Left lung (tissue), 10 donors: ENCODE results near the gene ENOX1. TPM values are rescaled to one million over a fixed set of nuclear protein-coding genes. Genes with fewer than 3 reads are reported as not detected.

ENCODE experiments used
- ATAC-seq: fragments of 200-7000 bp; cut with Tn5 transposase; one replicate; pipeline ENCODE4 v1.9.1; 2020; ENCODE audit warnings: moderate library complexity
- DNase-seq, 4 donors: peaks; one replicate each; pipeline ENCODE4 v3.0.0-alpha.2; 2013 to 2020
- H3K27ac ChIP-seq, 2 donors: fragments of 200-600 bp; sonication (generic) in 1 of 2; one replicate each; pipeline versions ENCODE4 v1.5.0 to v1.8.0; 2020 to 2021
- H3K27me3 ChIP-seq, 2 donors: fragments of 200-600 bp; sonication (generic) in 1 of 2; one replicate each; pipeline versions ENCODE4 v1.5.0 to v1.8.0; 2020 to 2021
- H3K36me3 ChIP-seq, 2 donors: fragments of 200-600 bp; sonication (generic) in 1 of 2; one replicate each; pipeline versions ENCODE4 v1.5.0 to v1.8.0; 2020 to 2021
- H3K4me1 ChIP-seq, 2 donors: fragments of 200-600 bp; one replicate each; pipeline ENCODE4 v1.8.0; 2021
- H3K4me3 ChIP-seq, 2 donors: fragments of 200-600 bp; sonication (generic) in 1 of 2; one replicate each; pipeline versions ENCODE4 v1.5.0 to v1.8.0; 2020 to 2021; ENCODE audit warnings: mild to moderate bottlenecking in 1 of 2
- H3K9me3 ChIP-seq, 2 donors: fragments of 200-600 bp; sonication (generic) in 1 of 2; one replicate each; pipeline versions ENCODE4 v1.5.0 to v1.8.0; 2020 to 2021
- CTCF ChIP-seq, 2 donors: fragments of 200-600 bp; sonication (generic) in 1 of 2; IDR thresholded peaks; one replicate each; pipeline versions ENCODE4 v1.5.0 to v1.8.0; 2021; ENCODE audit warnings: antibody characterized with exemption in 2 of 2
- intact Hi-C, 2 donors: fragments of 100-400 bp; cut with DNase I; formaldehyde crosslinking; loops; one replicate each; pipeline versions ENCODE4 v1.11.2 to v1.14.2; 2022
- polyA plus RNA-seq, 6 donors: library from polyadenylated mRNA; unstranded; fragments of 120-200 nt; gene quantifications; one replicate each; pipeline ENCODE4 v1.2.1, GENCODE V29; 2013; ENCODE audit not compliant: insufficient read length in 6 of 6
- total RNA-seq, 2 donors: library from RNA; stranded (reverse); fragmentation: NEBNext Ultra II Directional; extraction: Animal tissue kit (Norgen Biotek cat#: 25700); gene quantifications; one replicate each; pipeline ENCODE4 v1.2.1, GENCODE V29; 2021
- donor health status: DM: no; HTN: yes; CAD: no.
- donor health status: DM: no; HTN: no; CAD: no.

The ENOX1 gene
- total and polyA plus RNA-seq, 8 donors = 1.5 to 9.0 (median 6.8) TPM

GRCh38 chr13:43343645-43344044 lies 443.1 kb downstream of the ENOX1 start:
- intact Hi-C loops = no loop called here
- H3K4me1 ChIP-seq = no peaks in the 10 kb centered on the region
- no peak for TF ChIP-seq CTCF (IDR thresholded peaks at IDR 0.05)
- no peak overlapping the region for H3K4me3 ChIP-seq
- H3K27ac ChIP-seq = no peak overlapping the region
- H3K36me3 ChIP-seq = no peaks in the 10 kb centered on the region
- no peaks in the 10 kb centered on the region for H3K9me3 ChIP-seq
- DNase-seq (no peak), ATAC-seq (no peak)
- no peaks in the 10 kb centered on the region for H3K27me3 ChIP-seq

GRCh38 chr13:43339805-43340550 lies 446.8 kb downstream of the ENOX1 start:
- Histone ChIP-seq H3K4me3 (no peak overlapping the region), H3K27me3 (no peaks in the 10 kb centered on the region), H3K27ac (no peak overlapping the region), H3K9me3 (no peaks in the 10 kb centered on the region), H3K4me1 (no peaks in the 10 kb centered on the region), H3K36me3 (no peaks in the 10 kb centered on the region)
- ATAC-seq (no peak), DNase-seq (no peak)
- intact Hi-C loops = no loop called here
- TF ChIP-seq CTCF (IDR thresholded peaks at IDR 0.05) = no peak

- no peak for DNase-seq
- intact Hi-C loops = no loop called here
- H3K27ac ChIP-seq = no peak overlapping the region
- no peak for TF ChIP-seq CTCF (IDR thresholded peaks at IDR 0.05)
- no peaks in the 10 kb centered on the region for H3K27me3 ChIP-seq
- H3K4me1 ChIP-seq = no peaks in the 10 kb centered on the region
- ATAC-seq = no peak
- H3K36me3 ChIP-seq = no peaks in the 10 kb centered on the region
- H3K4me3 ChIP-seq = no peak overlapping the region
- no peaks in the 10 kb centered on the region for H3K9me3 ChIP-seq
Measured at GRCh38 chr13:43339145-43339804, 447.5 kb downstream of the ENOX1 start.

GRCh38 chr13:43335764-43336163 lies 451.0 kb downstream of the ENOX1 start:
- no peak for TF ChIP-seq CTCF (IDR thresholded peaks at IDR 0.05)
- H3K27me3 ChIP-seq = no peaks in the 10 kb centered on the region
- no peaks in the 10 kb centered on the region for H3K4me1 ChIP-seq
- no peaks in the 10 kb centered on the region for H3K36me3 ChIP-seq
- no peak overlapping the region for H3K4me3 ChIP-seq
- DNase-seq = no peak
- intact Hi-C loops = no loop called here
- no peak overlapping the region for H3K27ac ChIP-seq
- H3K9me3 ChIP-seq = no peaks in the 10 kb centered on the region
- ATAC-seq = no peak

- intact Hi-C loops = no loop called here
- no peaks in the 10 kb centered on the region for H3K36me3 ChIP-seq
- no peak for TF ChIP-seq CTCF (IDR thresholded peaks at IDR 0.05)
- no peak for DNase-seq
- no peak overlapping the region for H3K4me3 ChIP-seq
- H3K9me3 ChIP-seq = no peaks in the 10 kb centered on the region
- H3K4me1 ChIP-seq = no peaks in the 10 kb centered on the region
- no peaks in the 10 kb centered on the region for H3K27me3 ChIP-seq
- no peak overlapping the region for H3K27ac ChIP-seq
- ATAC-seq = no peak
Measured at GRCh38 chr13:43333176-43333575, 453.6 kb downstream of the ENOX1 start.
